NCI-H2227 (cell line): ENCODE results near the gene STMN1.
A peak's percentile ranks its signal among the peaks of the same experiment; 100 is the strongest.

ENCODE experiments used
- DNase-seq: peaks from one replicate; lab custom pipeline; 2025; ENCODE audit not compliant: unreplicated experiment; lab: John Stamatoyannopoulos, UW

Gene STMN1

GRCh38 chr1:25922056-25922970 lies 16.1 kb upstream of the STMN1 start:
- DNase-seq: peak; percentile 88

DNA sequence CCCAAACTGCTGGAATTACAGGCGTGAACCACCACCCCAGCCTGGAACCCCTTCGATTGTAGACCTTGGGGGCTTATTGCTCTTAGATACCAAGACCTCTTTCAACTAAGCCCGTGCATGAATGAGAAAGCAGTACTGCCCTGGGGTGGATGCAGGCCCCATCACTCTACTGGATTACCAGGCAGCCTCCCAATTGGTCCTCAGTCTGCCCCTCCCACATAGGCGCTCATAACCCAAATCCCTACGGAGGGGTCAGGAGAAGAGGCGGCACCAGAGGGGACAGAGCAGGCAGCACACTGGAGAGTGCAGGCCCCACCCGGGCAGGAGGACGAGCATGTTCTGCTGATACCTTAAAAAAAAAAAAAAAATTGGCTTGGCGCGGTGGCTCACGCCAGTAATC lies 12.4 kb upstream of the STMN1 start:
- DNase-seq: no peak

- DNase-seq: no peak
Measured at GRCh38 chr1:25917996-25918395, 11.8 kb upstream of the STMN1 start.

DNA sequence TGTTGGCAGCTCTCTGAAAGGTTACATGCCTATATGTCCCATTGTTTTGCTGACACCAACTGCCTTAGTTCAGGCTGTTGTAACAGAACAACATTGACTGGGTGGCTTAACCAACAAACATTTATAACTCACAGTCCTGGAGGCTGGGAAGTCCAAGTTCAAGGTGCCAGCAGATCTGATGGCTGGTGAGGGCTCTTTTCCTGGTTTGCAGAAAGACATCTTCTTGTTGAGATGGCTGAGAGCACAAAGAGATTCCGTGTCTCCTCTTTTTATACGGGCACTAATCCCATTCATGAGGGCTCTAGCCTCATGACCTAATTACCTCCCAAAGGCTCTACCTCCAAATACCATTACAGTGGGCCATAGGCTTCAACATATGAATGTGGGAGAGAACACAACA lies 10.2 kb upstream of the STMN1 start:
- DNase-seq: no peak

GRCh38 chr1:25914074-25914995 lies 8.1 kb upstream of the STMN1 start:
- no peak for DNase-seq

- no peak for DNase-seq
Measured at GRCh38 chr1:25913206-25913605, 7.0 kb upstream of the STMN1 start.

- no peak for DNase-seq
Measured at GRCh38 chr1:25912076-25912831, 6.0 kb upstream of the STMN1 start.

DNA sequence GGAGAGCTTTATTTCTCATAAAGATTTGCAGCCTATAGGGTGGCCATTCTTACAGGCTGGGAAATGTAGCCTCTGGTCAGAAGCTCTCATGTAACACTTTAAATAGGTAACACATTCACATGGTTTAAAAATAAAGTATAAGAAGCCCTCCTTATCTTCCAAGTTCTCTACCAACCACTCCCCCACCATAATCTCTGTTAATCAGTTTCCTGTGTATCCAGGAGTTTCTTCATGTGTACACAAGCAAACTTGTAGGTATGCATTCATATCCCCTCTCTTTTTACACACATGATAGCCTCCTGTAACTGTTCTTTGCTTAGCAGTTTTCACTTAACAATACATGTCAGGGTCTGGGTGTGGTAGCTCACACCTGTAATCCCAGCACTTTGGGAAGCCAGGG lies 4.9 kb upstream of the STMN1 start:
- no peak for DNase-seq

DNA sequence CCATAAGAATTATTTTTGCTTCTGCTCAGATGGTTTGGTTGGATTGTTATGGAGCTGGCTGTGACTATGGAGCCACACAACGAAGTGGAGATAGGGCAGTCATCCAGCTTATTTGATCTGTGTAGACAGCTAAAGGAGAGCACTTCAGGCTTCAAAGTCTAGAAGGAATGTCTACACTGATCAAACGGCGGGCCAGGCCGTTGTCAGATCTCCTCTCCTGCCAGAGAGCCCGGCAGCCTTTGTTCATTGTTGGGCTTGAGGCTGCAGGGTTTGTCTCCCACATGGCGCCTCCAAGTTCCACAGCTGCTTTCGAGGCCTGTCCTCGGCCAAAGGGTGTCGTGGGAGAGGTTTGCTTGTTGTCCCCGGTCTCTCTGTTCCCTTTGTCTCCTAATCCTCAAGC lies 2.8 kb upstream of the STMN1 start:
- no peak for DNase-seq

- DNase-seq: peak; percentile 38
Measured at GRCh38 chr1:25908161-25908560, 1.9 kb upstream of the STMN1 start.

DNA sequence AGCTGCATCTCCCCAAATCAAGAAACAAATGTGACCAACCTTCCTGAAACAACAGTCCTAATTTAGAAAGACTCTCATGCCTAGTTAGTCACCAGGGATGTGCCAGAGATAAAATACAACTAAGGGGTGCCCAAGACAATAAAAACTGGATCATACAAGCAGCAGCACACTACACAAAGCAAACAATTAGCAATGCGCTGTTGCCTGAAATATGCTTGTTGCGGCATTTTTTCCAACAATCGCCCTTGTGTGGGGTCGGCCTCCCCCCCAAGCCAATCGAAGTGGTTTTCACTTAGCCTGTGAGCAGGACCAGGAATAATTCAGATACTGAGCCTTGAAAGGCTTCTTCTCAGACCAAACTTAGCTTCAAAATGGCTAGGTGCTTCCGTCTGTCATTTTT lies 1.4 kb upstream of the STMN1 start:
- DNase-seq: peak; percentile 45

GRCh38 chr1:25906644-25907300 lies 553 bp upstream of the STMN1 start:
- DNase-seq: peak; percentile 68

DNA sequence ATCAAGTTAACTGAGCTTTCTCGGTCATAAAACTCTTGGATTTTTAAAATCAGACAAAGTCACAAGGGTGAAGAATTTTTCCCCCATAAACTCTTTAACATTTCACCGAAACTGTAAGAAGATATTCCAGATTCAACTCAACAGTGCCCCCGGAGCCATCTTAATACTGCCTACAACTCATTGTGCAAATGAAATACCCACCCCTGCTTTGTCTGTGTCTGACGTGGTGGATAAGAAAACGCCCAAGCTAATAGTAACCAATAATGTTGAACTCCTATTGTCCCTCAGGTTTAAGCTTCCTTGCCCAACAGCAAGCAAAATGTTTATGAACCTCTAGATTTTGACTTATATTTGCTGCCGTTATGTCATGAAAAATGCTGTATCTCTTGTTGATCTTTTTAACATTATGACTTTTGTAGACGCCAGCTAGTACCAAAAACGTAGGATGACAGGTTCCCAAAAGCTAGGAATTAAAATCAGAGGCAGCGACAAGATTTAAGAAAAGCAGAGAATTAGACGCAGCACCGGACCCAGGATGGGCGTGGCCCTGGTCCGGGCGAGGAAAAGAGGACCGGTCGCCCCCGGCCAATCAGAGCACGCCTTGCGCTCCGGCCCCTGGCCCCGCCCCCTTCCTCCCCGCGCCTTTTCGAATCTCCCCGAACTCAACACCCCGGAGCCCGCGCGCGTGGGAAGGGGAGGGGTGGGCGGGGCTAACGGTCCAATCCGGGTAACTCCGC lies 1.1 kb downstream of the STMN1 start:
- DNase-seq: peak; percentile 97

DNA sequence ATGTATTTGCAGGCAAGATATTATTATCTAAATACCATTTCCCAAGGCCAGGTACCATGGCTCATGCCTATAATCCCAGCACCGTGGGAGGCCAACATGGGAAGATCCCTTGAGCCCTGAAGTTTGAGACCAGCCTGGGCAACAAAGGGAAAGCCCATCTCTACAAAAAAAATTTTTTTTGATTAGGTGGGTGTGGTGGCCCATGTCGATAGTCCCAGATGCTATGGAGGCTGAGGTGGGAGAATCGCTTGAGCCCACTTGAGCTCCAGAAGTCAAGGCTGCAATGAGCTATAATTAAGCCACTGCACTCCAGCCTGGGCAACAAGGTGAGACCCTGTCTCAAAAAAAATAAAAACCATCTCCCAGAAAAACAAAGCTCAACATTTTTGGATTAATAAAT lies 2.2 kb downstream of the STMN1 start:
- DNase-seq: peak; percentile 33

- no peak for DNase-seq
Measured at GRCh38 chr1:25902462-25902861, 3.8 kb downstream of the STMN1 start.

- DNase-seq: peak; percentile 56
Measured at GRCh38 chr1:25900219-25900618, 6.0 kb downstream of the STMN1 start.

DNA sequence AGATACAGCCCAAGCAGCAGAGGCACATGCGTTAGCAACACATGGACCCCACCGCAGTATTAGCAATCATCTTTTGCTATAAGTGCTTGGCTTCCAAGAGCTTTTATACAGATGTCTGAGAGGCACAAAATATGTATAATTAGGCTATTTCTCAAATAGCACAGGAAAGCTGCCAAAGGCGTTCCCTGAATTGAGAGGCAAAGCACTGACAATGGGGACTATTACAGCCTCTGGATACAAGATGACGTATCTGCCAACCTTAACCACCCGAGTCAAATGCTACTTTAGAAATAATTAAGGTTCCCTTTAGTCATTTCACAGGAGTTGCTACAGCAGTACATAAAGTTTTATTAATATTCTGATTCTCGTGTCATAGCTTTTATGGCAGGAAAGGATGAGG lies 6.4 kb downstream of the STMN1 start:
- DNase-seq: peak; percentile 93

DNA sequence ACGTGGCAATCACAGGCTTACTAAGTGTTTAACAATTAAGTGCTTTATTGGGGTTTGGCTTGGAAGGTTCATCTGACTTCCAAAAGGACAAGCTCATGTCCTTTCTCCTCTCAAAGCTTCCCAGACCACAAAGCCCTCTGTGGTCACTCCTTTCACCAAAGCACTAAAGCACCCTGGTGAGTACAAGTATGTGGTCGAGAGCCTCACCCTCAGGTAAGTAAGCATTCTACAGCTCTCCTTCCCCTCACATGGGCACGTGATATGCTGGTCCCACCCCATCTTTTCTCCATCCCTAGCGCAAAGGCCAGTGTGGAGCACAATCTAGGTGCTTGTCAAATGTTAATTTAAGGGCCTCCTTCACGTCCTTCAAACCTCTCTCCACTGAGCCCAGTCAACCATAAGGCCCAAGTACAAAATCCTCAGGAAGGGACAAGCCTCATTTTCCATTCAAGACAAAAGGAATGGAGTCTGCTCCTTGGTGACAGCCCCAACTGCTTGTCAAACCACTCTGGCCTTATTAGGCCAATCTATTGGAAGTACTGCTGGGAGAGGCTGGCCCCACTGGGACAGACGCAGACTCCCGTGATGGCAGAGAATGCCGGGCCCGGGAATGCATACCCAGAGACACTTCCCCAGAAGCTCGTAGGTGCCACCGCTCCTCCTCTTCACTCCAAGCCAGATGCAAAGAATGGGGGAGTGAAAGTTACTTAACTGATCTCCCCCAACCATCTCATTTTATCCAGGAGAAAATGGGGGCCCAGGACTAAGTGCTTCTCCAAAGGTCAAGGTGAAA lies 7.8 kb downstream of the STMN1 start:
- DNase-seq: no peak

DNA sequence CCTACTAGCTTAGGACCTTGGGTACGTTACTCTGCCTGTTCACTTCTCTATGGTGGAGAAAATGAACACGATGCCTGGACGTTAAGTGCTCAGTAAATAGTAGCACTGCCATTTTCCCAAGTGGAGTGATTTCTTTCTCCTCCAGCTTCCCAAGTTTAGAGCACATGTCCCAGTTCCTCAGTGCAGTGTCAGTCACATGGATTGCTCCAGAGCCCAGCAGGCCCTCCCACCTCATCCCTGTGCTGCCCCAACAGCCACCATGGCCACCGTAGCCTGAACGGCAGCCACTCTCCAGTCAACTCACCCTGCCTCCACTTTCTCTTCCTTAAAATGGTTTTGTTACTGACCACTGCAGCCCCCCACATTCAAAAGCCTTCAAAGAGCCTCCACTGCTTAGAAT lies 8.5 kb downstream of the STMN1 start:
- no peak for DNase-seq
